HG03378 (cell line): ENCODE results near the gene INTS1.

Experiments used
- ATAC-seq: cut with Tn5 transposase; IDR thresholded peaks from one replicate; pipeline ENCODE4 v1.9.1; 2021; ENCODE audit warnings: mild to moderate bottlenecking, moderate library complexity; ENCODE audit not compliant: unreplicated experiment

The INTS1 gene

GRCh38 chr7:1466524-1467271, 37.5 kb downstream of the INTS1 start:
- ATAC-seq = no peak

- ATAC-seq = no peak
Observed at GRCh38 chr7:1464694-1465093, 39.5 kb downstream of the INTS1 start.

DNA sequence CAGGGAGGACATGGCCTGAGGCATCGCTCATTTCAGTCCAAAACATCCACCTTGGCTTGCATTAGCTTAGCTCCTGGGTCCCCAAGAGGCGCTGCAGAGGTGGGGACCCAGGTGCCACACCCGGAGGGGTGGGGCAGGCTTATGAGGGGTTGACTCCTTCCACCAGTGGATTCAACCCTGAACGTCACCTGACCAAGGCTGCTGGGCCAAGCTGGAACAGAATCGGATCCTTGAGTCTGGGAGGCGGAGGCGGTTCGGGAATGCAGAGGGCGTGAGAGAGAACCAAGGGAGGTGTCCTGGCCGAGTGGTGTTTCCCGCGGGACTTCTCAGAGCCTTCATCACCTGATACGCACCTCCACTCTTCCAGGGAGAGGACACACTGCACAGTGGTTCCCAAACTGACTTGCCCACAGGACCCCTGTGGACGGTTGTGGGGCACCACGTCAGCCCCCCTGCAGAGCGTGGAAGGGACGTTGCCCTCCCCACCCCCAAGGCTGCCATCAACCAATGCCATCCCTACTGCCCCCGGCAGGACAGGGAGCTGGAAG, 40.4 kb downstream of the INTS1 start:
- no peak for ATAC-seq

DNA sequence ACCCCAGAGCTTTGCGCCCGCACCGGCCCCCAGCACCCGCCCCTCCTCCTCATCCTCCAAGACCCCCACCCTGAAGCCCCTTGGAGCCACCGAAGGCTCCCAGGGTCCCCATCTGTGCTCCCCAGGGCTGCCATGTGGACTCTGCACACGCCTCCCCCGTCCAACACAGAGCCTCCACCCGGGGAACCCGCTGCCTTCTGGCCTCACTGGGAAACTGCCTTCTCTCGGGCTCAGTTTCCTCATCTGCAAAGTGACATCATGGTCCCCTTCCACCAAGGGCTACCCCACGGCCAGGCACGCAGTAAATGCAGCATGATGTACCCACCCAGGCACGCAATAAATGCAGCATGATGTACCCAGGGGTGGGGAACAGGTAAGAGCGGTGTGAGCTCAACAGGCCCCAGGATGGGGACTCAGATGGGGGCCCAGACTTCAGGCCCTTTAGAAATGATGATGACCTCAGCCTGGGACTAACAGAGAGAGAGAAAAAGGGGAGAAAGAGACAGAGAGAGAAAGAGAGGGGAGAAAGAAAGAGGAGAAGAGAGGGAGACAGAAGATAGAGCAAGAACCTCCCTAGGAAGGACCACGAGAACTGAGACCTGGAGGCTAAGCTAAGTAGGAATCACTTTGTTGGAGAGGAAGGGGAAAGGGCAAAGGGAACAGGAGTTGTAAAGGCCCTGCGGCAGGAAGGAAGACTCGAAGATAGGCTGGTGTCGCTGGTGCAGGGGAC, 42.4 kb downstream of the INTS1 start:
- ATAC-seq = no peak

- ATAC-seq = no peak
Observed at GRCh38 chr7:1460821-1461645, 43.2 kb downstream of the INTS1 start.

DNA sequence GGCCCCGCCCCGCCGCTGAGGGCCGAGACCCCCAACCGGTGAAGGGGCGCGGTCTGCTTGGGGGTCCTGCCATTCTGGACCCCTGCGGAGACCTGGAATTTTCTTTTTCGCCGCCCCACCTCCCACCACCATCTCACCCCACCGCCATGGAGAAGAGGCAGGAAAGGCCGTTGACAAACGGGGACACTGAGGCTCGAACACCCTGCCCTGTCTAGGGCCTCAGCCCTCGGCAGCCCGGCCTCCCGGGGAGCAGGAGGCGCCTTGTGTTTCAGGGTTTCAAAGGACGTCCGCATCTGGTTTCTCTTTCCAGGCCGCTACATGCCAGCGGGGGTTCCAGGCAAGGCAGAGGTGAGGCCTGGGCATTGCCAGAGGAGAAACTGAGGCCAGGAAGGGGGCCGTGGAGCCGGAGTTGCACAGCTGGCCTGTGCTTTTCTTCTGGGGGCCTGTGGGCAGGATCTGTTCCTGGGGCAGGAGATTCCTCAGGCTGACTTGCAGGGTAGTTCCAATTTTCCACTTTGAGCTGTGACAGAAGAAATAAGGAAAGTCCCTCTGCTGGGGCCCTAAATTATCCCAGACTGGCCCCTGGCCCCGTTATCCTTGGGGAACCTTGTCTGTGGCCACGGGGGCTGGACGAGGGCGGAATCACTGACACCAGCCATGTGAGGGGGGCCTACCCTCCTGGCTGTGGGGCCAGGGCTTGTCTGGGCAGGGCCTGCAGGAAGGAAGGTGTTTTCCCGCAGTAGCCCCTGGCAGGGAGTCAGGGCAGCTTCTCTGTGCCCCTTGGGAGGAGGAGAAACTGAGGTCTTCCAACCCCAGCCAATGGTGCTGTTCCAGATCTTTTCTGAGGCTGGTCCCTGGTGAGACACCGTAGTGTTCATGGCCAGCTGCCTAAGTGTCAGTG, 44.0 kb downstream of the INTS1 start:
- ATAC-seq = no peak

GRCh38 chr7:1459512-1459892, 44.7 kb downstream of the INTS1 start:
- peak; percentile 75 for ATAC-seq

- ATAC-seq = peak; percentile 8
Observed at GRCh38 chr7:1458683-1459511, 45.3 kb downstream of the INTS1 start, which contains the start of gene MICALL2. TSS of gene MICALL2 (minus strand) at chr7:1459470. CDS start at chr7:1459326, 144 bp downstream.

DNA sequence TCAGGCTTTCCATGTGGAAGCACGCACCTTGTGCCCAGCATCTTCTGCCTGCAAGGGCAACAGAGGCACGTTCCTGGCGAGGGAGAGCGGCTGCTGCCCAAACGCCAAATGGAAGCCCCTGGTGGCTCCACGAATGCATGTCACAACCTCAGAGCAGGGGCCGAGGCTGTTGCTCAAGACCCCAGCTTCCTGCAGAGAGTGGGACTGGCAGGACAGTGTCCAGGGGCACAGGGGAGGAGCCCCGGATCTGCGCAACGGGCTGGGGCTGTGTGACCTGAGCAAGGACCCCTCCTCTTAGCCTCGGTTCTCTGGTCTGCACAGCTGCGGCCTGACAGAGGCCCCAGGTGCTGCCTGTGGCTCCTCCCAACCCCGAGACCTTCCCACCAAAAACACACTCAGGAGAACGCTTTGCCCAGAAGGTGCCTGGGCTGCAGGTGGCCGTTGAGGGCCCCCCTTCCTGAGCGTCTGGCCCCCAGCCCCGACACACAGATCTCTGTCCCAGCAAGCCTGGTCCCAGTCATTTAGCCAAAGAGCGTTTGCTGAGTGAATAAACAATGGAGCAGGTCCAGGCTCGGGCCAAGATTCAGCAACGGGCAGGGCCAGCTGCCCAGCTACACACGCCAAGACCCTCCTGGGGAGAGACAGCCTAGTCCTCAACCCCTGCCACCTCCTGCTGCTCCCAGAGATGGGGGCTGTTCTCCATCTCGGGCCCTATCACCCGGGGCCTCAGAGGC, 46.1 kb downstream of the INTS1 start:
- no peak for ATAC-seq

DNA sequence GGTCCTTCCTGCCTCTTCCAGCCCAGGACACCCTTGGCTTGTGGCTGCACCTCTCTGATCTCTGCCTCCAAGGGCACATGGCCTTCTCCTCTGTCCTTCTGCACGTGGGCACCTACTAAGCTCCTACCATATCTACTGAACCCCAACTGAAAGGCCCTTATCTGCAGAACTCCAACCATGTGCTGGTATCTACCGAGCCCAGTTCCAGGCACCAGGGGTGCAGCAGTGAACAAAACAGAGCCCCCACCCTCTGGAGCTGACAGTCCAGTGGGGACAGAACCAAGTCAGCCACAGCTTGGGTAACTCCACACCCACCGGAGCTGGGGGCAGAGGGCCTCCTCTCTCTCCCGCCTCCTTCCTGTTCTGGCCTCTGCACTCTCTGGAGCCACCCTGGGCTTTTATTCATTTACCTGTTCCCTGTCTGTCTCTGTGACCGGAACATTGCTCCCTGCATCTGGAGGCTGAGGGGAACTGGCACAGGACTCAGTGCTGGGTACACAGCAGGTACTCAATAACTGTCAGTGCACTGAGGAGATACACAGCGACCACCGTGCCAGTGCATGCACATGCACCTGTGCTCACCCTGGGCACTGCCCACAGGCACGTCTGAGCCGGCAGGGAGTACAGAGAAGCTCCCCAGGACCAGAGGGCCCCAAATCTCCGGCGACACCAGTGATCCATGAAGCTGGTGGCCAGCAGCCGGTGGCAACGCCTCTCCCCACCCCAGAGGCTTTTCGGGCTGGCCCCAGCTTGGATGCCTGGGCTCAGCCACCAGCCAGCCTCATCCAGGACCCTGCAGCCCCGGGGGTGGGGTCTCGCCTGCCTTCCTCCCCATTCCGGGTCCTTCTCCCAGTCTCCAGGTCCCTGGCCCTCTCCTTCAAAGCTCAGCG, 46.9 kb downstream of the INTS1 start:
- no peak for ATAC-seq

GRCh38 chr7:1455955-1456354, 48.2 kb downstream of the INTS1 start:
- no peak for ATAC-seq

DNA sequence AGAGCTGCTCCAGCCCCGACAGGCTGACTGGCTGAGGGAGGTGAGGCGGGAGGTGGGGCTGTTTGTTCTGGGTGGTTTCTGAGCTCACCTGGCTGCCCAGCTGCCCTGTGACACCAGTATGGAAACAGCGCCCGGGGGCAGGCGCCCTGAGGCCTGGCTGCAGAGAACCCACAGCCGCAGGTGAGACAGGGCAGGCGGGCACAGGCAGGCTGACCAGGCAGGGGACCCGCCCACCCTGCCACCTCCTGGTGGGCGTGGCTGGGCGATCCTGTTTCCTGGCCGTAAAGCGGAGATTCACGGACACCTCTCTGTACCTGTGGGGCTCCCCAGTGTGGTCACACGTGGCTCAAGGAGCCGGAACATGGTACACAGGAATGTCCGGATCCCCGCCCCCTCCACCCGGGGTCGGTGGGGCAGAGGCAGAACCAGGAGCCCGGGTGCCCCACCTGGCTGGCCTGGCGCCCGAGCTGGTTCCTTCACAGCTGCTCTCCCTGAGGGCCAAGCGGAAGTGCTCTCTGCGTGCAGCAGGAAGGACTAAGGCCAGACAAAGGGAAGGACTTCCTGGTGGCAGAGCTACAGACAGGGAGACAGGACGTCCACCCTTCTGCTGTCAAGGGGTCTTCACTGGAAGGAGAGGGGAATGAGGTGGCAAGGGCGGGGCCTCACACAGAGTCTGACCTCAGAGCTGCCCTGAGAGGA, 48.8 kb downstream of the INTS1 start:
- ATAC-seq = no peak

DNA sequence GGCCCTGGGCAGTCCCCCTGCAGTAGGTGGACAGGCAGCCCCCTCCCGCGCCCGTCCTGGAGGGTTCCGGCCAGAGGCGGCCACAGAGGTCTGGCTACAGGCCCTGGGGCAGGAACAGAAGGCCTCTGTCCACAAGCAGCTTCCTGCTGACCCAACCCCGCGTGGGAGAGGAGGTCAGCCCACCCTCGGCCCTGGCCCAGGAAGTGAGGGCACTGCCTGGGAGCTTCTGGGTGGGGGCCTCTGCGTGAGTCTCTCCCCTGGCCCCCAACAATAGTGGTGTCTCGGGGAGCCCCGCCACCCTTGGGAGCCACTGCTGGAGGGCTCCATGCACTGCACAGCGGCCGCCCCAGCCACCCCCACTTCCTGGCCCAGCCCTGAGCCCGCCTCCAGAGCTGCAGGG, 49.6 kb downstream of the INTS1 start:
- no peak for ATAC-seq

- ATAC-seq = no peak
Observed at GRCh38 chr7:1452205-1452604, 52.0 kb downstream of the INTS1 start.

DNA sequence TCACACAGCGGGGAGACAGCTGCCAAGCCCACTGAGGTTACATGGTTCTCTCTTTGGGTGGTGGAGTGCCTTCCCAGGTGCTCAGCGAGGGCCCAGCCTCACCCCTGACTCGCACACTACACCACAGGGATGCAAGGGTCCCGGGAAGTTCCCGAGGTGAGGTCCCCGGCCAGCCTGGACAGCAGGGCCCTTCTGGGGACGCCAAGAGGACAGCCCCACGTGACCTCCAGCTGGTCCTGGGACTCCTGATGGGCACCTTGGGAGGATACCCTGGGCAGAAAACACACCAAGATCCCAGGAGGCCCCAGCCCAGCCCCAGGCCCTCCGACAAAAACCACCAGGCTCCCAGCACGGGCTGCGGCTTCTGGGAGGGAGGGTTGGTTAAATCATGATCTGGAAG, 53.2 kb downstream of the INTS1 start:
- no peak for ATAC-seq

DNA sequence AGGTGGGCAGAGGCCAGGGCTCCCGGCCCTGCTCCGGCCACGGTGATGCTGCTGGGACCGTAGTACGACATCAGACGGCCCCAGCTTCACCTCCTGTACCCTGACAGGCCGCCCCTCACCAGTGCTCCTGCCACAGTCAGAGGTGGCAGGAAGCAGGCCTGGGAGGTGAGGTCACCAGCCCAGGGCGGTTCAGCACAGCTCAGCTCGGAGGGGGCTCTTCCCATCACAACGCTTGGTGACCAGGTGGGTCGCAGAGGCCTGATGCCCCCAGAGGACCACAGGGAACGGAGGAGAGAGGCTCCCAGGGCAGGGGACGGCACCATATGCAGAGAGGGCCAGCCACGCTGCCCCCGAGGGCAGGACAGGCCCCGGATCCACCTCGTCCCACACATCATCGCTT, 53.8 kb downstream of the INTS1 start:
- no peak for ATAC-seq

DNA sequence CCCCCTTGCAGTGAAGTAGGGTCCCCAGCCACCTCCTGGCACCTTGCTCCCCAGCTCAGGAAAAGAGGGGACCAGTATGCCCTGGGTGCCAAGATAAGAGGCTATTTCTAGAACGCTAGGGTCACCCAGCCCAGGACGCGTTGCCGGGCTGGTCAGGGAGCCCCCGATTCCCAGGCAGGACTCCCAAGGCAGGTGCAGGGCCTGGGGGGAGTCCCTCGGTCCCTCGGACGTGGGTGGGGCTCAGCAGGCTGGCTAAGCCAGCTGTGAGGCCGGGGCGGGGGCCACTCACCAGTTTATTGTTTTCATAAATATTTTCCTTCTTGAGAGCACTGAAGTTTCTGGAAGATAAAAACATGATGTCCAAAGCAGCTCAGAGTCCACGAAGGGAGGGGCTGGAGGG, 54.2 kb downstream of the INTS1 start:
- ATAC-seq = no peak
